GM12891 (cell line): ENCODE results near the gene EFCAB11.

Source experiments
- PAX5 ChIP-seq: IDR thresholded peaks from 2 replicates; pipeline ENCODE4 v1.6.1; 2011; ENCODE audit warnings: low read length, moderate library complexity, mild to moderate bottlenecking; ENCODE audit not compliant: insufficient read depth, severe bottlenecking
- POLR2A ChIP-seq: IDR thresholded peaks from 2 replicates; pipeline ENCODE4 v1.6.1; 2011; ENCODE audit warnings: low read depth, low read length, control low read depth
- POLR2AphosphoS5 ChIP-seq: IDR thresholded peaks from 2 replicates; pipeline ENCODE4 v1.6.1; 2011; ENCODE audit warnings: low read depth, low read length, control low read depth
- TAF1 ChIP-seq: IDR thresholded peaks from 2 replicates; pipeline ENCODE4 v1.6.1; 2011; ENCODE audit warnings: low read depth, low read length, control low read depth

GRCh38 chr14:89899917-89900663 is 54.4 kb downstream of the EFCAB11 start:
- TF ChIP-seq POLR2A (no peak), TAF1 (no peak), PAX5 (no peak), POLR2AphosphoS5 (no peak)
